HepG2 (cell line): ENCODE data around the gene FAM221B. TPM values are rescaled to one million over a fixed set of nuclear protein-coding genes. Genes with fewer than 3 reads are reported as not detected.

ENCODE experiments used
- ATAC-seq: fragments of 200-7000 bp; cut with Tn5 transposase; 3 replicates; pipeline ENCODE4 v1.9.1; 2020; ENCODE audit warnings: mild to moderate bottlenecking, moderate library complexity
- BruUV-seq: library from RNA; stranded (reverse); fragments of 400-500 nt; replicated peaks from 2 replicates; lab custom pipeline; 2021; lab: Mats Ljungman, UMichigan
- CTCF ChIA-PET: fragments of 300-600 bp; formaldehyde crosslinking; extraction: SDS; loops from one replicate; lab custom pipeline; 2021; ENCODE audit warnings: low total read pairs, inconsistent platforms, low intra/inter-chr PET ratio; lab: Yijun Ruan, JAX
- POLR2A ChIA-PET: fragments of 350-600 bp; sonication (Branson Sonifier 250); formaldehyde crosslinking; loops from one replicate; lab custom pipeline; 2020; ENCODE audit warnings: antibody characterized with exemption, inconsistent platforms; lab: Yijun Ruan, JAX
- DNase-seq: peaks from one replicate; pipeline ENCODE4 v3.0.0-alpha.2; 2015; ENCODE audit warnings: low spot score
- FAIRE-seq: peaks from 3 replicates; lab custom pipeline; 2011; peaks lifted over from hg19 to GRCh38; lab: Jason Lieb, UNC
- H2AFZ ChIP-seq: one replicate; pipeline ENCODE4 v1.6.1; 2011; ENCODE audit warnings: low read length, inconsistent platforms
- H3K27ac ChIP-seq: fragments of 300-600 bp; 3 replicates; pipeline ENCODE4 v1.8.0; 2011; ENCODE audit warnings: mixed run types, mild to moderate bottlenecking, mixed read lengths, low read length, inconsistent platforms; ENCODE audit not compliant: insufficient read depth; ENCODE audit errors: extremely low read length
- H3K27me3 ChIP-seq, 2 experiments: fragments of 200-600 bp in 1 of 2; 2 replicates in 1 of 2; 3 replicates in 1 of 2; pipeline versions ENCODE4 v1.6.0 to v1.8.0; 2011; ENCODE audit warnings: low read length in 2 of 2, mild to moderate bottlenecking in 2 of 2, moderate library complexity in 2 of 2, inconsistent platforms in 1 of 2; ENCODE audit not compliant: insufficient read depth in 2 of 2, control insufficient read depth in 1 of 2
- H3K36me3 ChIP-seq, 2 experiments: fragments of 200-600 bp in 1 of 2; replicated peaks in 1 of 2; 2 replicates in 1 of 2; 3 replicates in 1 of 2; pipeline versions ENCODE4 v1.5.1 to v1.8.0; 2011; ENCODE audit warnings: low read length in 2 of 2, inconsistent platforms in 1 of 2; ENCODE audit not compliant: insufficient read depth in 2 of 2, control insufficient read depth in 1 of 2
- H3K4me1 ChIP-seq: 2 replicates; pipeline ENCODE4 v1.5.1; 2012; ENCODE audit warnings: low read length, inconsistent platforms; ENCODE audit not compliant: insufficient read depth
- H3K4me2 ChIP-seq: 2 replicates; pipeline ENCODE4 v1.6.0; 2011; ENCODE audit warnings: low read depth, low read length, inconsistent platforms
- H3K4me3 ChIP-seq, 3 experiments: fragments of 200-600 bp in 1 of 3; sonication (generic), shearing (Covaris generic) in 1 of 3; replicated peaks in 1 of 3; 2 replicates each; pipeline ENCODE4 v1.5.1; 2011 to 2016; ENCODE audit warnings: low read length in 3 of 3, inconsistent platforms in 2 of 3, low read depth in 2 of 3, mild to moderate bottlenecking in 2 of 3, control low read depth in 1 of 3, mixed read lengths in 1 of 3; ENCODE audit not compliant: insufficient read depth in 1 of 3
- H3K79me2 ChIP-seq: one replicate; pipeline ENCODE4 v1.6.1; 2011; ENCODE audit warnings: low read length, inconsistent platforms; ENCODE audit not compliant: insufficient read depth
- H3K9ac ChIP-seq: 2 replicates; pipeline ENCODE4 v1.6.0; 2011; ENCODE audit warnings: mild to moderate bottlenecking, low read depth, low read length, inconsistent platforms; ENCODE audit not compliant: insufficient read depth
- H3K9me3 ChIP-seq: 2 replicates; pipeline ENCODE4 v1.5.1; 2012; ENCODE audit warnings: mild to moderate bottlenecking, low read length
- H4K20me1 ChIP-seq: 2 replicates; pipeline ENCODE4 v1.6.0; 2011; ENCODE audit warnings: inconsistent platforms, mild to moderate bottlenecking, low read length, moderate library complexity; ENCODE audit not compliant: insufficient read depth
- ATF5 ChIP-seq: sonication (generic); formaldehyde crosslinking; IDR thresholded peaks from 2 replicates; pipeline ENCODE4 v1.4.0; 2020; ENCODE audit warnings: mild to moderate bottlenecking, low read depth, missing genetic modification reagents
- FLYWCH1 ChIP-seq: sonication (generic); formaldehyde crosslinking; IDR thresholded peaks from 2 replicates; pipeline ENCODE4 v1.8.1; 2023; ENCODE audit warnings: mild to moderate bottlenecking, missing genetic modification reagents
- FOXA3 ChIP-seq: IDR thresholded peaks from 2 replicates; pipeline ENCODE4 v1.6.1; 2016; ENCODE audit warnings: missing genetic modification reagents, missing compliant biosample characterization
- GATAD2A ChIP-seq: IDR thresholded peaks from 2 replicates; pipeline ENCODE4 v1.6.1; 2016
- HOXA3 ChIP-seq: sonication (generic); formaldehyde crosslinking; IDR thresholded peaks from 2 replicates; pipeline ENCODE4 v1.5.0; 2020; ENCODE audit warnings: missing genetic modification reagents
- JUND ChIP-seq: sonication (generic); formaldehyde crosslinking; IDR thresholded peaks from 2 replicates; pipeline ENCODE4 v1.8.0; 2022; ENCODE audit warnings: mild to moderate bottlenecking, missing genetic modification reagents
- KLF12 ChIP-seq: sonication (generic); formaldehyde crosslinking; IDR thresholded peaks from 2 replicates; pipeline ENCODE4 v1.4.0; 2020; ENCODE audit warnings: missing genetic modification reagents, borderline replicate concordance
- NCOA1 ChIP-seq: sonication (generic); formaldehyde crosslinking; IDR thresholded peaks from 2 replicates; pipeline ENCODE4 v1.9.0; 2021; ENCODE audit warnings: missing genetic modification reagents
- POLR2A ChIP-seq, 2 experiments: IDR thresholded peaks; 2 replicates each; pipeline ENCODE4 v1.6.1; 2011; ENCODE audit warnings: low read depth in 2 of 2, low read length in 2 of 2, mild to moderate bottlenecking in 1 of 2, moderate library complexity in 1 of 2; ENCODE audit not compliant: insufficient read depth in 1 of 2
- RFXAP ChIP-seq: sonication (generic); formaldehyde crosslinking; IDR thresholded peaks from 2 replicates; pipeline ENCODE4 v1.4.0; 2020; ENCODE audit warnings: missing genetic modification reagents, borderline replicate concordance
- SMARCC2 ChIP-seq: fragments of 450-650 bp; IDR thresholded peaks from 2 replicates; pipeline ENCODE4 v1.6.1; 2017; ENCODE audit warnings: antibody characterized with exemption, mild to moderate bottlenecking
- ZNF33B ChIP-seq: sonication (generic); formaldehyde crosslinking; IDR thresholded peaks from 2 replicates; pipeline ENCODE4 v1.5.1; 2020; ENCODE audit warnings: mild to moderate bottlenecking, missing genetic modification reagents
- ZNF547 ChIP-seq: sonication (generic); formaldehyde crosslinking; IDR thresholded peaks from 2 replicates; pipeline ENCODE4 v1.5.1; 2020; ENCODE audit warnings: mild to moderate bottlenecking, missing genetic modification reagents
- ZNF713 ChIP-seq: sonication (generic); formaldehyde crosslinking; IDR thresholded peaks from 2 replicates; pipeline ENCODE4 v1.4.0; 2020; ENCODE audit warnings: mild to moderate bottlenecking, missing genetic modification reagents
- ZNF879 ChIP-seq: sonication (generic); formaldehyde crosslinking; IDR thresholded peaks from 2 replicates; pipeline ENCODE4 v1.8.1; 2023; ENCODE audit warnings: missing genetic modification reagents
- WGBS: methylation state at CpG from one replicate; pipeline ENCODE4 v1.1.6; 2017; ENCODE audit warnings: low lambda C conversion rate; 5-methylcytosine and 5-hydroxymethylcytosine counted together
- in situ Hi-C: cut with HindIII; loops from 2 replicates; pipeline ENCODE4 v1.10.0; 2017; ENCODE audit warnings: low pct_unique_long_range_greater_than_20kb; ENCODE audit not compliant: extremely low pct_ligation_motif_present
- intact Hi-C: fragments of 100-400 bp; cut with micrococcal nuclease; formaldehyde crosslinking; loops from one replicate; pipeline ENCODE4 v1.10.0; 2022; ENCODE audit not compliant: unreplicated experiment
- polyA plus RNA-seq, 8 experiments: library from polyadenylated mRNA; depleted of rRNA in 3 of 8; stranded (reverse) in 7 of 8; unstranded in 1 of 8; fragments of >200 nt; fragmentation: Illumina TruSeq in 4 of 8; extraction: Trizol in 4 of 8; gene quantifications; 2 replicates each; pipeline versions ENCODE4 v1.2.1 to v1.2.3, GENCODE V29; 2011 to 2016; ENCODE audit warnings: low read depth in 4 of 8, missing spikeins in 1 of 8, mixed read lengths in 1 of 8; ENCODE audit not compliant: insufficient read depth in 1 of 8
- total RNA-seq, 5 experiments: library from RNA; depleted of rRNA; stranded (reverse); fragments of >200 nt; fragmentation: Illumina TruSeq; extraction: Trizol; gene quantifications; 2 replicates each; pipeline ENCODE4 v1.2.3, GENCODE V29; 2016; ENCODE audit warnings: low read depth in 1 of 5
- TF ChIP-seq, protein P1 (sequence below): IDR thresholded peaks from 2 replicates; pipeline ENCODE4 v1.6.1; 2016; ENCODE audit warnings: missing compliant biosample characterization, missing genetic modification reagents, borderline replicate concordance

The FAM221B gene
- total and polyA plus RNA-seq, 2 of the 13 experiments (the other 11 are each of a cell fraction or from before 2014, with no cell fraction given), result not detected

DNA sequence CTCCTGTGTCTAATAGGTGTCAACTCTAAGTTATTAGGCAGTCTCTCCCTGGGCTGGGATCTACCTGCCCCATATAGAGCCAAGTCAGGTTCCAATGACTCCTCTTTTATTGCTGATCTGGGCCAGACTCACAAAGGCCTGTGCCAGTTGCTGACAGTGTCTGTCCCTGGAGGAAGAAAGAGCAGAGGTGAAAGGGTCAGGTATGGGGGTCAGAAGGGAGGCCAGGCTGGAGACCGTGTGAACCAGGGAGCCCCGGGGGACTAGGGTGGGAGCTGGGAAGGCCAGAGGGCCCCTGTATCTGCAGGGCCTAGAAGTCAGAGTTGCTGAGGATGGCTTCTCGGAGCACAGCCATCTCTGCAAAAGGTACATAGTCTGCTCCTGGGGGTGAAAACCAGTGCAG lies 10.2 kb downstream of the FAM221B start:
- BruUV-seq, result no TSS peak
- H3K36me3 ChIP-seq, result no peaks in the 10 kb centered on the region
- intact Hi-C loops, result no loop called here
- DNase-seq (no peak), ATAC-seq (no peak), FAIRE-seq (no peak)
- no peak overlapping the region for H3K27ac ChIP-seq
- H3K9me3 ChIP-seq, result no peaks in the 10 kb centered on the region
- POLR2A ChIA-PET, result no interaction called here
- H3K4me2 ChIP-seq, result no peak overlapping the region
- no peaks in the 10 kb centered on the region for H3K27me3 ChIP-seq
- no peak overlapping the region for H2AFZ ChIP-seq
- TF ChIP-seq FOXA3 (CRISPR knock-in tag) (no peak), POLR2A (IDR thresholded peaks at IDR 0.05; ENCODE audit: insufficient read depth in 1 of 2, low read depth in 2 of 2, low read length in 2 of 2) (no peak), NCOA1 (CRISPR knock-in tag) (no peak), ZNF879 (CRISPR knock-in tag) (no peak), ZNF547 (CRISPR knock-in tag) (no peak), FLYWCH1 (no peak), RFXAP (CRISPR knock-in tag) (no peak), KLF12 (CRISPR knock-in tag) (no peak), GATAD2A (CRISPR knock-in tag) (no peak)
- peaks cover 24% of the 10 kb centered on the region for H3K4me1 ChIP-seq
- in situ Hi-C loops, result no loop called here
- CTCF ChIA-PET, result no interaction called here
- WGBS, result 70% methylated on average over 3 of the region's 3 CpGs
- no peak overlapping the region for H3K4me3 ChIP-seq
- H3K9ac ChIP-seq, result no peak overlapping the region
- H3K79me2 ChIP-seq, result peaks cover 5% of the 10 kb centered on the region
- H4K20me1 ChIP-seq, result no peaks in the 10 kb centered on the region

- POLR2A ChIA-PET, result no interaction called here
- CTCF ChIA-PET, result no interaction called here
- WGBS, result 100% methylated on average over 1 of the region's 1 CpG
- Histone ChIP-seq H2AFZ (no peak overlapping the region), H3K27me3 (no peaks in the 10 kb centered on the region), H3K36me3 (no peaks in the 10 kb centered on the region), H3K79me2 (peaks cover 5% of the 10 kb centered on the region), H3K9me3 (no peaks in the 10 kb centered on the region), H3K4me2 (peak overlapping the region; percentile 34; the same call in 1 of the 2 replicates), H3K27ac (no peak overlapping the region), H3K4me3 (no peak overlapping the region), H4K20me1 (no peaks in the 10 kb centered on the region), H3K4me1 (peaks cover 38% of the 10 kb centered on the region), H3K9ac (no peak overlapping the region)
- in situ Hi-C loops (no loop called here), intact Hi-C loops (no loop called here)
- ATAC-seq, result no peak
- TF ChIP-seq ATF5 (CRISPR knock-in tag) (no peak), ZNF33B (CRISPR knock-in tag) (no peak), SMARCC2 (no peak), ZNF713 (no peak), HOXA3 (CRISPR knock-in tag) (no peak), POLR2A (IDR thresholded peaks at IDR 0.05; ENCODE audit: insufficient read depth in 1 of 2, low read depth in 2 of 2, low read length in 2 of 2) (0 out of 4 replicates have a peak, but pooled peaks of 1 of the 2 experiments have one; percentile 11), JUND (no peak)
- TF ChIP-seq, protein P1, sequence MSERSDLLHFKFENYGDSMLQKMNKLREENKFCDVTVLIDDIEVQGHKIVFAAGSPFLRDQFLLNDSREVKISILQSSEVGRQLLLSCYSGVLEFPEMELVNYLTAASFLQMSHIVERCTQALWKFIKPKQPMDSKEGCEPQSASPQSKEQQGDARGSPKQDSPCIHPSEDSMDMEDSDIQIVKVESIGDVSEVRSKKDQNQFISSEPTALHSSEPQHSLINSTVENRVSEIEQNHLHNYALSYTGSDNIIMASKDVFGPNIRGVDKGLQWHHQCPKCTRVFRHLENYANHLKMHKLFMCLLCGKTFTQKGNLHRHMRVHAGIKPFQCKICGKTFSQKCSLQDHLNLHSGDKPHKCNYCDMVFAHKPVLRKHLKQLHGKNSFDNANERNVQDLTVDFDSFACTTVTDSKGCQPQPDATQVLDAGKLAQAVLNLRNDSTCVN (CRISPR knock-in tag), result no peak
- no TSS peak for BruUV-seq
- FAIRE-seq, result no peak
- peak; percentile 50 for DNase-seq
Measured at GRCh38 chr9:35816708-35817107, 11.8 kb downstream of the FAM221B start.
